ENCODE data around the gene ITM2C.

DNA sequence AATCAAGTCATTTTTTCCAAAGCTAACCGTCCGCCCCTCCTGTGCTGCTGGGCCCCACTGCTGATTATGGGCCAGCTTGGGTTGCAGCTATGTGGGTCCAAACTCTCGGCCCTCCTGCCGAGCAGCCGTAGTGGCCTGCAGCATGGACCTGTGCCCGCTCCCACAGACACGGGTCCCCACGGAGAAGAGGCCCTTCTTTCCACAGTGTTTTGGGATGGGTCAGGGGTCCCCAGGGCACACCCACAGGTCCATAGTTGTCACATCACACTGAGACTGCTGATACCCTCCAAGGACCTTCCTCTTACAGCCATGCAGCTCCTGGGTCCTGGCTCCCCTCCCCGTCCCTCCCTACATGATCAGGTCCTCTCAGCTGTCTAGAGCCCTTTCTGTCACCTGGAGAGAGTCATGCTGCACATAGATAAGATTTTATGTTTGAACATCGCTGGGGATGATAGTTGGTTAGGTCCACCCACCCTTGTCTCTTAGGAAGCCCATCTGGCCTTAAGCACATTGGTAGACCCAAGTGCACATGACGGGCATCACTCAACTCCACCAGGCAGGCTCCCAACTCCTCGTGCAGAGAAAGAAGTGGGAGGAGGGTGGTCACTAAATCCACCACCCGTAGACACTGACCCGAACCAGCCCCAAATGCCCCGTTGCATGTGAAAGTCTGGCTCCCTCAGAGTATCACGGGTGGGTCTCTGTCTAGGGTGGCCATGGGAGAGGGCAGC lies 42.8 kb downstream of the ITM2C start:
- TF ChIP-seq TAF1 (IDR thresholded peaks at IDR 0.05; ENCODE audit: borderline replicate concordance, low read depth, low read length) (no peak), POLR2AphosphoS5 (IDR thresholded peaks at IDR 0.05; ENCODE audit: low read depth, low read length) (no peak)
